ENCODE measurements around the gene HELZ2. TPM values are rescaled to one million over a fixed set of nuclear protein-coding genes. Genes with fewer than 3 reads are reported as not detected.

HELZ2 gene
- total RNA-seq, 1 donor from 2014 or later = 31.4 TPM

DNA sequence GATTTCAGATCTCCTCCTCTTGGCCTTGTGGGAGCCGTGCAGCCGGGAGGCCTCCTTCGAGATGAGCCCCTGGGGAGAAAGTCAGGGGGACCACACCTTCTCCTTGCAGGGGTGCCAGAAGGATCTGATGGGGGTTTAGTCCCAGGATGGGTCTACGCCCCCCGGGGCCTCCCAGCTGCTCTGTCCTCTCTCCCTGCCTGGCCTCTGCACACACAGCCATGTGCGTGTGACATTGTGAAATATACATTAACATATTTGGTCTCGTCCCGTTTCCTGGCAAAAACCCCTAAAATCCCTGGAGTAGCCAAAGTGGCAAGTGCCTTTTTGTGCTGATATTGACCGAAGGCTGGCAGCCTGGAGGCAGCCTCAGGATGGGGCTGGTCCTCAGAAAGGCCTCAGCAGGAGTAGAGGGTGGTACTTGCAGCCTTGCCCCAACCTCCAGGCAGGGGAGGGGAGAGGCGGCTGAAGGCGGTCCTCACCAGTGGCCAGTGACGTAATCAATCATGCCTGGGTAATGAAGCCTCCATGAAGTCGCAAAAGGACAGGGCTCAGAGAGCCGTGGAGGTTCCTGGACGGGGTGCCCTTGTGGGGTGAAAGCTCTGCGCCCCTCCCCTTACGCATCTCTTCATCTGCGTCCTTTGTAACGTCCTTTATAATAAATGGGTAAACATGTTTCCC lies 5.1 kb upstream of the HELZ2 start:
- TF ChIP-seq, protein P1, sequence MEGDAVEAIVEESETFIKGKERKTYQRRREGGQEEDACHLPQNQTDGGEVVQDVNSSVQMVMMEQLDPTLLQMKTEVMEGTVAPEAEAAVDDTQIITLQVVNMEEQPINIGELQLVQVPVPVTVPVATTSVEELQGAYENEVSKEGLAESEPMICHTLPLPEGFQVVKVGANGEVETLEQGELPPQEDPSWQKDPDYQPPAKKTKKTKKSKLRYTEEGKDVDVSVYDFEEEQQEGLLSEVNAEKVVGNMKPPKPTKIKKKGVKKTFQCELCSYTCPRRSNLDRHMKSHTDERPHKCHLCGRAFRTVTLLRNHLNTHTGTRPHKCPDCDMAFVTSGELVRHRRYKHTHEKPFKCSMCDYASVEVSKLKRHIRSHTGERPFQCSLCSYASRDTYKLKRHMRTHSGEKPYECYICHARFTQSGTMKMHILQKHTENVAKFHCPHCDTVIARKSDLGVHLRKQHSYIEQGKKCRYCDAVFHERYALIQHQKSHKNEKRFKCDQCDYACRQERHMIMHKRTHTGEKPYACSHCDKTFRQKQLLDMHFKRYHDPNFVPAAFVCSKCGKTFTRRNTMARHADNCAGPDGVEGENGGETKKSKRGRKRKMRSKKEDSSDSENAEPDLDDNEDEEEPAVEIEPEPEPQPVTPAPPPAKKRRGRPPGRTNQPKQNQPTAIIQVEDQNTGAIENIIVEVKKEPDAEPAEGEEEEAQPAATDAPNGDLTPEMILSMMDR (IDR thresholded peaks at IDR 0.05) = no peak

DNA sequence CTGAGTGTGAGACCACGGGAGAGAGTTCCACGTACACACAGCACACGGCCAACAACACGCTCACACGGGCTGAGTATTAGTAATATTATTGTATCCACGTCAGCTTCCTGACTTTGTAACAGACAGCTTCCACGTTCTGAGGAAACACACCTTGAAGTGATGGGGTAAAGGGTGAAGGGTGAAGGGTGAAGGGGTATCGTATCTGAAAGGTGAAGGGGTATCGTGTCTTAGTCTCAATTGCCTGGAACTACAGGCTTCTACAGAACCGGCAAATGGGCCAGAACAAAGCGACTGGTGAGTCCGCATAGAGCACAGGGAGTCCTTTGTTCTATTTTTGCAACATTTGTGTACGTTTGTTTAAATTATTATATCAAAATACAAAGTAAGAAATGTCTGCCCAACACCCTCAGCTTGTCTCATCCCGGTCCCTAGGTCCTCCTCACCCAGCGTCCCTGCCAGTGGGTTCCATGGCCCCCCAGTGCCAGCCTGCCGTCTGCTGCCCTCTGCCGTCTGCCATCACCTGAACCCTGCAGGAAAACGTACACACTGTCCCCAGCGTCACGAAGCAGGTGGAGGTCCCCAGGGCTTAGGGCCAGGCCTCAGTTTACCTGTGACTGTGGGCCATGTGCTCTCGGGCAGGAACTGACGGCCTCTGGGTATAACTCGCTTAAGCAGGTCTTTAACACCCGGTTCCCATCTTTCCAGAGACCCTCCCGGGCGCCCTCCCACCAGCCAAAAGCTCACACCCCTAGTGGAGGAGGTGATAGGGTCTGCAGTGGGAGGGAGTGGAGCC lies 4.4 kb upstream of the HELZ2 start:
- H3K4me3 ChIP-seq = no peak overlapping the region
- H3K27me3 ChIP-seq = no peaks in the 10 kb centered on the region
- peaks cover 9% of the 10 kb centered on the region for H3K4me1 ChIP-seq
- intact Hi-C loops (cut with DNase I) = no loop called here
- no peak overlapping the region for H3K27ac ChIP-seq
- no peaks in the 10 kb centered on the region for H3K9me3 ChIP-seq
- TF ChIP-seq, protein P1 (IDR thresholded peaks at IDR 0.05) = no peak
- TF ChIP-seq POLR2A (IDR thresholded peaks at IDR 0.05) (no peak), POLR2AphosphoS5 (IDR thresholded peaks at IDR 0.05; ENCODE audit: insufficient read depth in 1 of 2, low read depth in 1 of 2) (no peak)
- H3K36me3 ChIP-seq = no peaks in the 10 kb centered on the region
- no peak for DNase-seq (ENCODE audit: extremely low spot score in 2 of 2)

More for the DNA sequence above, 5.1 kb upstream of the HELZ2 start:
- Histone ChIP-seq H3K36me3 (no peaks in the 10 kb centered on the region), H3K9me3 (no peaks in the 10 kb centered on the region), H3K27me3 (no peaks in the 10 kb centered on the region), H3K4me1 (peaks cover 6% of the 10 kb centered on the region), H3K27ac (no peak overlapping the region), H3K4me3 (no peak overlapping the region)
- DNase-seq (ENCODE audit: extremely low spot score in 2 of 2) = no peak
- intact Hi-C loops (cut with DNase I) = no loop called here

DNA sequence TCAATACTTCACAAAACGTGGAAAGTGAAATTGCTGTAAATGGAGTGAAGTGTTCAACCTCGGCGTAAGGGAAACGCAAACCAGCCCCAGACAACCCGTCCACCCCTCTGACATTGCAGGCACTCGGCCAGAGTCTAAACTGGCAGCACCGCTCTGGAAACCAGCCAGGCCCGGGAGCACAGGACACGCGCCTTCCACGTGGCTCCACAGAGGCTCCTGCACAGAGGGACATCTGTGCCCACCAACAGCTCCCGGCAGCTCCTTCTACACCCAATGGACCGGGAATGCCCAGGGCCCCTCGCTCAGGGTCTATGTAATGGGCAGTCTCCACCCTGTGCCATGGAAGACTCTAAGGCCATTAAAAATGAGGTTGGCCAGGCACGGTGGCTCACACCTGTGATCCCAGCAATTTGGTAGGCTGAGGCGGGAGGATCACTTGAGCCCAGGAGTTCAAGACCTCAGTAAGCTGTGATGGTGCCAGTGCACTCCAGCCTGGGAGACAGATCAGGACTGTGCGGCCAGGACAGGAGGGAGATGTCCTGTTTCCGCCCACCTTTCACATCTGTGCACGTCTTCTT lies 3.4 kb upstream of the HELZ2 start:
- TF ChIP-seq POLR2AphosphoS5 (IDR thresholded peaks at IDR 0.05; ENCODE audit: insufficient read depth in 1 of 2, low read depth in 1 of 2) (no peak), POLR2A (IDR thresholded peaks at IDR 0.05) (no peak)
- TF ChIP-seq, protein P1 (IDR thresholded peaks at IDR 0.05) = no peak
- Histone ChIP-seq H3K36me3 (no peaks in the 10 kb centered on the region), H3K4me1 (peaks cover 19% of the 10 kb centered on the region), H3K9me3 (no peaks in the 10 kb centered on the region), H3K27me3 (no peaks in the 10 kb centered on the region), H3K27ac (no peak overlapping the region), H3K4me3 (no peak overlapping the region)
- intact Hi-C loops (cut with DNase I) = no loop called here
- no peak for DNase-seq (ENCODE audit: extremely low spot score in 2 of 2)

DNA sequence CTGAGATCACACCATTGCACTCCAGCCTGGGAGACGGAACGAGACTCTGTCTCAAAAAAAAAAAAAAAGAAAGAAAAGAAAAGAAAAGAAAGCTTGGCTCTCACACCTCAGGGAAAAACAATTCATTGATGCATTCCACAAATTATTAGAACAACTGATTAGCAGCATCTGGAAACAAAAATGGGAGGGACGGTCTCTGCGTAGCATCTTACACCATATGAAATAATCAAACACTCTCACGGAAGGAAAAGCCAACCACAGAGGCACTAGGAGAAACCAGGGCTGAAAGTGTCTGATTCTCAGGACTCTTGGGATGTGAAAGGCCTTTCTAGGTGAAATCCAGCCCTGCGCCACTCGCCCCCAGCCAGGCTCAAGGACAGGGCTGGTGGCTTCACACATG lies 2.3 kb upstream of the HELZ2 start:
- H3K27ac ChIP-seq = no peak overlapping the region
- no peaks in the 10 kb centered on the region for H3K9me3 ChIP-seq
- H3K4me1 ChIP-seq = peaks cover 19% of the 10 kb centered on the region
- H3K36me3 ChIP-seq = no peaks in the 10 kb centered on the region
- intact Hi-C loops (cut with DNase I) = no loop called here
- no peaks in the 10 kb centered on the region for H3K27me3 ChIP-seq
- no peak overlapping the region for H3K4me3 ChIP-seq
- TF ChIP-seq POLR2AphosphoS5 (IDR thresholded peaks at IDR 0.05; ENCODE audit: insufficient read depth in 1 of 2, low read depth in 1 of 2) (no peak), POLR2A (IDR thresholded peaks at IDR 0.05) (no peak)
- TF ChIP-seq, protein P1 (IDR thresholded peaks at IDR 0.05) = no peak
- DNase-seq (ENCODE audit: extremely low spot score in 2 of 2) = no peak

Data from vagina (tissue), 2 donors.